ENCODE measurements around the gene SMARCC1.
A peak's percentile ranks its signal among the peaks of the same experiment; 100 is the strongest.

GRCh38 chr3:47664519-47664918 lies 117.2 kb downstream of the SMARCC1 start:
- TF ChIP-seq CTCF (IDR thresholded peaks at IDR 0.05) (peak in 3 of 6 experiments; percentile 7 to 23 (median 9)), POLR2A (IDR thresholded peaks at IDR 0.05) (no peak), POLR2AphosphoS5 (IDR thresholded peaks at IDR 0.05) (no peak), EP300 (IDR thresholded peaks at IDR 0.05) (no peak)

Measured in upper lobe of left lung (tissue), 4 donors.